Keratinocyte (primary cell): ENCODE results near the gene SMAP1. TPM values are rescaled to one million over a fixed set of nuclear protein-coding genes. Genes with fewer than 3 reads are reported as not detected.

Source experiments
- DNase-seq: peaks from one replicate; pipeline ENCODE4 v3.0.0-alpha.2; 2011; ENCODE audit warnings: low read depth, missing footprints, low spot score
- FAIRE-seq: peaks from 2 replicates; lab custom pipeline; 2011; peaks lifted over from hg19 to GRCh38; lab: Jason Lieb, UNC
- H2AFZ ChIP-seq: 2 replicates; pipeline ENCODE4 v1.6.0; 2012; ENCODE audit warnings: low read length, control low read depth, inconsistent platforms; ENCODE audit not compliant: control insufficient read depth
- H3K27ac ChIP-seq: 2 replicates; pipeline ENCODE4 v1.5.1; 2011; ENCODE audit warnings: low read length; ENCODE audit not compliant: control insufficient read depth, insufficient read depth
- H3K27me3 ChIP-seq: 3 replicates; pipeline ENCODE4 v1.6.0; 2011; ENCODE audit warnings: low read length; ENCODE audit not compliant: control insufficient read depth, insufficient read depth; ENCODE audit errors: extremely low read depth
- H3K36me3 ChIP-seq, 2 experiments: 2 replicates in 1 of 2; 3 replicates in 1 of 2; pipeline ENCODE4 v1.5.1; 2011; ENCODE audit warnings: low read length in 2 of 2, mild to moderate bottlenecking in 1 of 2; ENCODE audit not compliant: control insufficient read depth in 2 of 2, insufficient read depth in 2 of 2; ENCODE audit errors: extremely low read depth in 1 of 2
- H3K4me1 ChIP-seq: 3 replicates; pipeline ENCODE4 v1.5.1; 2011; ENCODE audit warnings: low read length; ENCODE audit not compliant: control insufficient read depth, insufficient read depth; ENCODE audit errors: extremely low read depth
- H3K4me2 ChIP-seq: 3 replicates; pipeline ENCODE4 v1.6.0; 2011; ENCODE audit warnings: low read depth, low read length; ENCODE audit not compliant: control insufficient read depth, insufficient read depth; ENCODE audit errors: extremely low read depth
- H3K4me3 ChIP-seq, 3 experiments: fragments of 200-600 bp in 1 of 3; sonication (generic) in 1 of 3; 2 replicates in 2 of 3; 3 replicates in 1 of 3; pipeline ENCODE4 v1.5.1; 2011 to 2016; ENCODE audit warnings: low read length in 3 of 3, mild to moderate bottlenecking in 3 of 3, control low read depth in 2 of 3, inconsistent platforms in 1 of 3, low read depth in 1 of 3, mixed read lengths in 1 of 3, mixed run types in 1 of 3, moderate library complexity in 1 of 3; ENCODE audit not compliant: control insufficient read depth in 2 of 3, insufficient read depth in 2 of 3; ENCODE audit errors: extremely low read depth in 1 of 3
- H3K79me2 ChIP-seq: 2 replicates; pipeline ENCODE4 v1.6.0; 2012; ENCODE audit warnings: low read length; ENCODE audit not compliant: control insufficient read depth, insufficient read depth
- H3K9ac ChIP-seq: 3 replicates; pipeline ENCODE4 v1.6.0; 2011; ENCODE audit warnings: low read length; ENCODE audit not compliant: control insufficient read depth, insufficient read depth; ENCODE audit errors: extremely low read depth
- H3K9me1 ChIP-seq: 3 replicates; pipeline ENCODE4 v1.6.0; 2011; ENCODE audit warnings: low read length; ENCODE audit not compliant: control insufficient read depth, insufficient read depth; ENCODE audit errors: extremely low read depth
- H3K9me3 ChIP-seq: 2 replicates; pipeline ENCODE4 v1.5.1; 2012; ENCODE audit warnings: low read depth, low read length; ENCODE audit not compliant: control insufficient read depth
- H4K20me1 ChIP-seq: 3 replicates; pipeline ENCODE4 v1.6.0; 2011; ENCODE audit warnings: low read length; ENCODE audit not compliant: control insufficient read depth, insufficient read depth; ENCODE audit errors: extremely low read depth
- CTCF ChIP-seq, 3 experiments: IDR thresholded peaks in 1 of 3; conservative IDR thresholded peaks in 1 of 3; optimal IDR thresholded peaks in 1 of 3; 2 replicates in 2 of 3; 3 replicates in 1 of 3; pipeline versions ENCODE3 to v1.5.1; 2011; ENCODE audit warnings: low read length in 3 of 3, mild to moderate bottlenecking in 3 of 3, moderate library complexity in 2 of 3, control low read depth in 1 of 3, inconsistent platforms in 1 of 3; ENCODE audit not compliant: insufficient read depth in 2 of 3; ENCODE audit errors: extremely low read depth in 1 of 3
- EZH2 ChIP-seq: IDR thresholded peaks from one replicate; pipeline ENCODE4 v1.6.1; 2012; ENCODE audit warnings: inconsistent platforms, mild to moderate bottlenecking, low read length, moderate library complexity
- dilution Hi-C: fragments of 300-500 bp; cut with MboI; formaldehyde crosslinking; loops from one replicate; pipeline ENCODE4 v1.7.0; 2020; ENCODE audit warnings: low sequenced_read_pairs; ENCODE audit not compliant: extremely low pct_ligation_motif_present
- polyA plus RNA-seq, 5 experiments: library from polyadenylated mRNA; depleted of rRNA in 3 of 5; stranded (reverse) in 3 of 5; stranded (forward) in 1 of 5; unstranded in 1 of 5; fragments of >200 nt; gene quantifications; 1 replicate in 1 of 5; 2 replicates in 3 of 5; 3 replicates in 1 of 5; pipeline versions ENCODE4 v1.2.1 to v1.2.3, GENCODE V29; 2011 to 2012; ENCODE audit warnings: missing spikeins in 2 of 5, low read depth in 1 of 5, low replicate concordance in 1 of 5

The SMAP1 gene
- polyA plus RNA-seq, 1 donor (not counting 4 experiments of a cell fraction or from before 2014, with no cell fraction given) = 16.5 TPM

DNA sequence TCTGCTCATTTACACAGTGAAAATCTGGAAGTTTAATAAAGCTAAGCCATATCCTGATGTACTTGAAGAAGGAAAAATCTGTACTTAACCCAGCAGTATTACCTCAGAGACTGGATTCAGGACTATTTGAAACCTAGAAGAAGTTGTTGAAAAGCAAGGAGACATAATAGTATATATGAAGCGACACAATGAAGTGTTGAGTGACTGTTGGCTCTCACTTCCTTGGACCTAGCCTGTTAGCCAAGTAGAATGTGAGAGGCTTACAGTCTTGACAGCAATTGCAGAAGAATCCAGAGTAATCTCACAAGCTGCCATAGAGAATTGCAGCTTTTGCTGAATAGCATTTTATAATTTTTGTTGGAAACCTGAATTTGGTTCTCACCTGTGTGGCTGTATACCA is 26.7 kb downstream of the SMAP1 start:
- no peaks in the 10 kb centered on the region for H3K9me3 ChIP-seq
- dilution Hi-C loops = no loop called here
- no peak for TF ChIP-seq CTCF (optimal IDR thresholded peaks at IDR 0.05 in 1 of 3, IDR thresholded peaks at IDR 0.05 in 1 of 3, conservative IDR thresholded peaks at IDR 0.05 in 1 of 3; ENCODE audit: extremely low read depth in 1 of 3, insufficient read depth in 2 of 3, low read length in 3 of 3)
- no peak for TF ChIP-seq EZH2
- H3K79me2 ChIP-seq = peaks cover 3% of the 10 kb centered on the region
- no peak overlapping the region for H3K27ac ChIP-seq
- H2AFZ ChIP-seq = no peak overlapping the region
- DNase-seq (no peak), FAIRE-seq (no peak)
- no peak overlapping the region for H3K4me2 ChIP-seq
- no peaks in the 10 kb centered on the region for H3K9me1 ChIP-seq
- H3K9ac ChIP-seq = no peak overlapping the region
- no peak overlapping the region for H3K4me3 ChIP-seq
- H3K4me1 ChIP-seq = no peaks in the 10 kb centered on the region
- no peaks in the 10 kb centered on the region for H3K36me3 ChIP-seq
- no peaks in the 10 kb centered on the region for H3K27me3 ChIP-seq
- H4K20me1 ChIP-seq = peaks cover 5% of the 10 kb centered on the region

DNA sequence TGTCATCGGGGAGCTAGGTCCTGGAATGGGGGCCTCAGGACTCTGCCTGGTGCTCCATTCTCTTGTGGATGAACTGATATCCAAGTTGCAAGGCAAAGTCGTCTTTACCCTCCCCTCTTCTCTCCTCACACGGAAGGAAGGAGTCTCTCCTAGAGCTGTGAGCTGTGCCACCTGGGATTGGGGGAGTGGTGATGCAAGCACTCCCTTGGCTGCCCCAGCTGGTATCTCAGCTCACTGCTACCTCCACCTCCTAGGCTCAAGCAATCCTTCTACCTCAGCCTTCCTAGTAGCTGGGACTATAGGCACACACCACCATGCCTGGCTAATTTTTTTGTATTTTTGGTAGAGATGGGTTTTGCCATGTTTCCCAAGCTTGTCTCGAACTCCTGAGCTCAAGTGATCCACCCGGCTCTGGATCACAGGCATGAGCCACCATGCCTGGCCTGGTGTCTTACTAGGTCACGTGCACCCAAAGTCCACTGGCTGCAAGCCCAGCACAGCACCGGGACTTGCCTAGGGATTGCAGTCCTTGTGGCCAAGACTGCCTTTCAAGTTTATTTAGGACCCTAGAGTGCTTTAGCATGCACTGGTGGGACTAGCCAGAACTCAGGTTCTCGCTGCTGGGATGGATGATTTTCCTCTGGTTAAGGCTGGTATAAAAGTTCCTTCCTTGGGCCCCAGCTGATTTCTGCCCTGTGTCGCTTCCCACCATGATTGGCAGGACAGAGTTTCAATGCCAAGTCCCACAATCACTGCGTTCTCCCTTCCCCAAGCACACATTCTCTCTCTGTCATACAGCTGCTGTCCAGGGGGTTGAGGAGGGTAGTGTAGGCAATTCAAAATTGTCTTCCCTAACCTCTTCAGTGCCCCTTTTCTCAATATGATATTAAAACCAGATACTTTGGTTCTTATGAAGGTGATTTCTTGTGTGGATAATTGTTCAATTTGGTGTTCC is 33.5 kb downstream of the SMAP1 start:
- no peak overlapping the region for H3K4me3 ChIP-seq
- H4K20me1 ChIP-seq = peaks cover 5% of the 10 kb centered on the region
- H3K9ac ChIP-seq = no peak overlapping the region
- H3K9me1 ChIP-seq = no peaks in the 10 kb centered on the region
- no peak overlapping the region for H2AFZ ChIP-seq
- H3K4me2 ChIP-seq = no peak overlapping the region
- DNase-seq (no peak), FAIRE-seq (no peak)
- H3K36me3 ChIP-seq = no peaks in the 10 kb centered on the region
- no peak overlapping the region for H3K27ac ChIP-seq
- no peaks in the 10 kb centered on the region for H3K9me3 ChIP-seq
- no peaks in the 10 kb centered on the region for H3K27me3 ChIP-seq
- TF ChIP-seq CTCF (optimal IDR thresholded peaks at IDR 0.05 in 1 of 3, IDR thresholded peaks at IDR 0.05 in 1 of 3, conservative IDR thresholded peaks at IDR 0.05 in 1 of 3; ENCODE audit: extremely low read depth in 1 of 3, insufficient read depth in 2 of 3, low read length in 3 of 3) = no peak
- no peak for TF ChIP-seq EZH2
- H3K4me1 ChIP-seq = no peaks in the 10 kb centered on the region
- dilution Hi-C loops = no loop called here
- peaks cover 3% of the 10 kb centered on the region for H3K79me2 ChIP-seq
